Kidney (tissue), 14 donors: ENCODE data around the gene POLR1E. TPM values are rescaled to one million over a fixed set of nuclear protein-coding genes. Genes with fewer than 3 reads are reported as not detected.

Experiments used
- DNase-seq, 5 donors: peaks; one replicate each; pipeline ENCODE4 v3.0.0-alpha.2; 2013 to 2020
- FAIRE-seq: peaks from 2 replicates; lab custom pipeline; 2012; peaks lifted over from hg19 to GRCh38; lab: Jason Lieb, UNC
- H3K27ac ChIP-seq, 2 donors: one replicate each; pipeline ENCODE4 v1.7.0; 2013; ENCODE audit warnings: low read depth in 2 of 2, low read length in 2 of 2, inconsistent platforms in 1 of 2
- H3K27me3 ChIP-seq: one replicate; pipeline ENCODE4 v1.7.1; 2013; ENCODE audit warnings: low read length, inconsistent platforms; ENCODE audit not compliant: control insufficient read depth, insufficient read depth
- H3K36me3 ChIP-seq, 3 donors: one replicate each; pipeline versions ENCODE4 v1.7.0 to v1.7.1; 2013; ENCODE audit warnings: low read length in 3 of 3, control low read depth in 1 of 3, inconsistent platforms in 1 of 3; ENCODE audit not compliant: insufficient read depth in 3 of 3, control insufficient read depth in 2 of 3
- H3K4me1 ChIP-seq, 3 donors: one replicate each; pipeline versions ENCODE4 v1.7.0 to v1.7.1; 2013; ENCODE audit warnings: low read length in 3 of 3, inconsistent platforms in 1 of 3, low read depth in 1 of 3; ENCODE audit not compliant: control insufficient read depth in 2 of 3, insufficient read depth in 2 of 3
- H3K4me3 ChIP-seq, 3 donors: one replicate each; pipeline versions ENCODE4 v1.7.0 to v1.8.1; 2013; ENCODE audit warnings: low read length in 3 of 3, control low read depth in 1 of 3, inconsistent platforms in 1 of 3
- H3K9ac ChIP-seq, 3 donors: one replicate each; pipeline versions ENCODE4 v1.7.0 to v1.7.1; 2013; ENCODE audit warnings: low read length in 3 of 3, control low read depth in 1 of 3, inconsistent platforms in 1 of 3
- H3K9me3 ChIP-seq, 3 donors: one replicate each; pipeline versions ENCODE4 v1.7.0 to v1.7.1; 2013; ENCODE audit warnings: low read length in 3 of 3, control low read depth in 1 of 3, inconsistent platforms in 1 of 3; ENCODE audit not compliant: control insufficient read depth in 2 of 3, insufficient read depth in 1 of 3
- CTCF ChIP-seq: IDR thresholded peaks from 3 replicates; pipeline ENCODE4 v1.5.1; 2012; ENCODE audit warnings: mild to moderate bottlenecking, moderate library complexity, borderline replicate concordance; ENCODE audit not compliant: insufficient read depth; ENCODE audit errors: extremely low read depth
- intact Hi-C: fragments of 100-400 bp; cut with DNase I; formaldehyde crosslinking; loops from one replicate; pipeline ENCODE4 v1.11.1; 2022
- polyA plus RNA-seq: library from polyadenylated mRNA; stranded (reverse); fragments of 350-450 nt; fragmentation: Illumina TruSeq; extraction: RNeasy Lipid Tissue Mini Kit (QIAGEN cat#74804); gene quantifications from one replicate; pipeline ENCODE4 v1.2.3, GENCODE V29; 2014; ENCODE audit warnings: low read depth, low replicate concordance; ENCODE audit not compliant: insufficient read depth
- total RNA-seq: library from RNA; stranded (reverse); fragmentation: NEBNext Ultra II Directional; extraction: Animal tissue kit (Norgen Biotek cat#: 25700); gene quantifications from one replicate; pipeline ENCODE4 v1.2.1, GENCODE V29; 2021
- donor health status: control.
- donor health status: control.
- donor health status: control.
- donor health status: control.
- donor health status: control.
- donor health status: DM: yes; HTN: yes; CAD: no.
- donor health status: Normal renal cell carcinoma (clear cell type).

The POLR1E gene
- total and polyA plus RNA-seq, 2 donors from 2014 or later, result 8.2 to 17.2 TPM

GRCh38 chr9:37451628-37452027, 34.1 kb upstream of the POLR1E start:
- no peak for FAIRE-seq
- DNase-seq, result no peak
- Histone ChIP-seq H3K4me3 (no peak overlapping the region), H3K27ac (no peak overlapping the region), H3K4me1 (peaks cover 0 to 14% (median 11%) of the 10 kb centered on the region in 3 donors), H3K9ac (no peak overlapping the region), H3K9me3 (peaks cover 0 to 5% (median 0%) of the 10 kb centered on the region in 3 donors), H3K27me3 (no peaks in the 10 kb centered on the region), H3K36me3 (no peaks in the 10 kb centered on the region)
- intact Hi-C loops, result no loop called here
- TF ChIP-seq CTCF, result no peak

- H3K36me3 ChIP-seq, result no peaks in the 10 kb centered on the region
- H3K9ac ChIP-seq, result no peak overlapping the region
- intact Hi-C loops, result no loop called here
- H3K27me3 ChIP-seq, result no peaks in the 10 kb centered on the region
- H3K9me3 ChIP-seq, result peaks cover 0 to 5% (median 0%) of the 10 kb centered on the region in 3 donors
- H3K27ac ChIP-seq, result no peak overlapping the region
- TF ChIP-seq CTCF, result no peak
- no peak for FAIRE-seq
- no peak overlapping the region for H3K4me3 ChIP-seq
- no peak for DNase-seq
- peaks cover 0 to 14% (median 11%) of the 10 kb centered on the region in 3 donors for H3K4me1 ChIP-seq
These were observed 33.1 kb upstream of the POLR1E start for GRCh38 chr9:37452611-37453010.

- H3K9me3 ChIP-seq, result peaks cover 0 to 5% (median 0%) of the 10 kb centered on the region in 3 donors
- no peak overlapping the region for H3K9ac ChIP-seq
- no peak overlapping the region for H3K27ac ChIP-seq
- peaks cover 0 to 19% (median 14%) of the 10 kb centered on the region in 3 donors for H3K4me1 ChIP-seq
- intact Hi-C loops, result no loop called here
- no peak for TF ChIP-seq CTCF
- no peak overlapping the region for H3K4me3 ChIP-seq
- H3K27me3 ChIP-seq, result no peaks in the 10 kb centered on the region
- H3K36me3 ChIP-seq, result no peaks in the 10 kb centered on the region
- FAIRE-seq, result no peak
- DNase-seq, result no peak
These were observed 31.9 kb upstream of the POLR1E start for GRCh38 chr9:37453827-37454226.

GRCh38 chr9:37454238-37454637, 31.5 kb upstream of the POLR1E start:
- Histone ChIP-seq H3K9ac (no peak overlapping the region), H3K9me3 (peaks cover 0 to 5% (median 0%) of the 10 kb centered on the region in 3 donors), H3K27me3 (no peaks in the 10 kb centered on the region), H3K4me1 (peaks cover 0 to 19% (median 14%) of the 10 kb centered on the region in 3 donors), H3K4me3 (no peak overlapping the region), H3K27ac (no peak overlapping the region), H3K36me3 (no peaks in the 10 kb centered on the region)
- intact Hi-C loops, result no loop called here
- TF ChIP-seq CTCF, result no peak
- no peak for FAIRE-seq
- DNase-seq, result no peak
